HepG2 (cell line): ENCODE measurements around the gene LYST. TPM values are rescaled to one million over a fixed set of nuclear protein-coding genes. Genes with fewer than 3 reads are reported as not detected.

Experiments used
- CTCF ChIP-seq: sonication (generic); formaldehyde crosslinking; IDR thresholded peaks from 2 replicates; pipeline ENCODE4 v1.5.0; 2020; ENCODE audit warnings: mild to moderate bottlenecking, missing genetic modification reagents, moderate library complexity
- DPF2 ChIP-seq: sonication (generic); formaldehyde crosslinking; IDR thresholded peaks from 2 replicates; pipeline ENCODE4 v1.4.0; 2020; ENCODE audit warnings: mild to moderate bottlenecking, low read depth, missing genetic modification reagents, borderline replicate concordance
- HOXA3 ChIP-seq: sonication (generic); formaldehyde crosslinking; IDR thresholded peaks from 2 replicates; pipeline ENCODE4 v1.5.0; 2020; ENCODE audit warnings: missing genetic modification reagents
- KMT2A ChIP-seq: sonication (generic); formaldehyde crosslinking; IDR thresholded peaks from 2 replicates; pipeline ENCODE4 v1.4.0; 2020; ENCODE audit warnings: missing genetic modification reagents
- KMT2B ChIP-seq: IDR thresholded peaks from 2 replicates; pipeline ENCODE4 v1.6.1; 2016; ENCODE audit warnings: missing genetic modification reagents, missing compliant biosample characterization
- MLX ChIP-seq: IDR thresholded peaks from 2 replicates; pipeline ENCODE4 v1.6.1; 2016
- MTA3 ChIP-seq: sonication (generic); formaldehyde crosslinking; IDR thresholded peaks from 2 replicates; pipeline ENCODE4 v1.4.0; 2020; ENCODE audit warnings: missing genetic modification reagents
- NONO ChIP-seq, 2 experiments: fragments of 450-650 bp in 1 of 2; sonication (generic) in 1 of 2; formaldehyde crosslinking in 1 of 2; IDR thresholded peaks in 1 of 2; conservative IDR thresholded peaks in 1 of 2; 2 replicates each; pipeline versions ENCODE4 v1.6.1 to v1.8.0; 2017 to 2022; ENCODE audit warnings: mild to moderate bottlenecking in 1 of 2, missing genetic modification reagents in 1 of 2, moderate library complexity in 1 of 2
- RNF2 ChIP-seq: fragments of 450-650 bp; conservative IDR thresholded peaks from 2 replicates; pipeline ENCODE4 v1.6.1; 2016; ENCODE audit warnings: low read depth
- SMARCE1 ChIP-seq: fragments of 450-650 bp; IDR thresholded peaks from 2 replicates; pipeline ENCODE4 v1.6.1; 2017; ENCODE audit warnings: borderline replicate concordance
- TGIF2 ChIP-seq: IDR thresholded peaks from 2 replicates; pipeline ENCODE4 v1.6.1; 2016; ENCODE audit warnings: control low read depth, missing compliant biosample characterization
- TIGD3 ChIP-seq: sonication (generic); formaldehyde crosslinking; IDR thresholded peaks from 2 replicates; pipeline ENCODE4 v1.5.1; 2020; ENCODE audit warnings: mild to moderate bottlenecking, missing genetic modification reagents, borderline replicate concordance
- ZNF281 ChIP-seq: sonication (generic); formaldehyde crosslinking; IDR thresholded peaks from 2 replicates; pipeline ENCODE4 v1.4.0; 2020; ENCODE audit warnings: missing genetic modification reagents, borderline replicate concordance
- ZNF335 ChIP-seq: sonication (generic); formaldehyde crosslinking; IDR thresholded peaks from 2 replicates; pipeline ENCODE4 v1.4.0; 2020; ENCODE audit warnings: missing genetic modification reagents
- ZNF615 ChIP-seq: sonication (generic); formaldehyde crosslinking; IDR thresholded peaks from 2 replicates; pipeline ENCODE4 v1.5.0; 2020; ENCODE audit warnings: mild to moderate bottlenecking, missing genetic modification reagents, borderline replicate concordance
- ZNF720 ChIP-seq: sonication (generic); formaldehyde crosslinking; IDR thresholded peaks from 2 replicates; pipeline ENCODE4 v1.4.0; 2020; ENCODE audit warnings: missing genetic modification reagents
- ZNF773 ChIP-seq: sonication (generic); formaldehyde crosslinking; IDR thresholded peaks from 2 replicates; pipeline ENCODE4 v1.4.0; 2020; ENCODE audit warnings: missing genetic modification reagents, borderline replicate concordance
- ZNF784 ChIP-seq: sonication (generic); formaldehyde crosslinking; IDR thresholded peaks from 2 replicates; pipeline ENCODE4 v1.5.1; 2020; ENCODE audit warnings: missing genetic modification reagents, mild to moderate bottlenecking, borderline replicate concordance
- polyA plus RNA-seq, 8 experiments: library from polyadenylated mRNA; depleted of rRNA in 3 of 8; stranded (reverse) in 7 of 8; unstranded in 1 of 8; fragments of >200 nt; fragmentation: Illumina TruSeq in 4 of 8; extraction: Trizol in 4 of 8; gene quantifications; 2 replicates each; pipeline versions ENCODE4 v1.2.1 to v1.2.3, GENCODE V29; 2011 to 2016; ENCODE audit warnings: low read depth in 4 of 8, missing spikeins in 1 of 8, mixed read lengths in 1 of 8; ENCODE audit not compliant: insufficient read depth in 1 of 8
- total RNA-seq, 5 experiments: library from RNA; depleted of rRNA; stranded (reverse); fragments of >200 nt; fragmentation: Illumina TruSeq; extraction: Trizol; gene quantifications; 2 replicates each; pipeline ENCODE4 v1.2.3, GENCODE V29; 2016; ENCODE audit warnings: low read depth in 1 of 5
- TF ChIP-seq, protein P1 (sequence below): sonication (generic); formaldehyde crosslinking; IDR thresholded peaks from 2 replicates; pipeline ENCODE4 v1.5.0; 2020; ENCODE audit warnings: missing genetic modification reagents
- TF ChIP-seq, protein P2 (sequence below): sonication (generic); formaldehyde crosslinking; IDR thresholded peaks from 2 replicates; pipeline ENCODE4 v1.4.0; 2020; ENCODE audit warnings: missing genetic modification reagents

LYST gene
- total and polyA plus RNA-seq, 2 of the 13 experiments (the other 11 are each of a cell fraction or from before 2014, with no cell fraction given) = 0.91 to 2.5 TPM

GRCh38 chr1:235823684-235824083 is 43.0 kb downstream of the LYST start (continued):
- TF ChIP-seq, protein P1, sequence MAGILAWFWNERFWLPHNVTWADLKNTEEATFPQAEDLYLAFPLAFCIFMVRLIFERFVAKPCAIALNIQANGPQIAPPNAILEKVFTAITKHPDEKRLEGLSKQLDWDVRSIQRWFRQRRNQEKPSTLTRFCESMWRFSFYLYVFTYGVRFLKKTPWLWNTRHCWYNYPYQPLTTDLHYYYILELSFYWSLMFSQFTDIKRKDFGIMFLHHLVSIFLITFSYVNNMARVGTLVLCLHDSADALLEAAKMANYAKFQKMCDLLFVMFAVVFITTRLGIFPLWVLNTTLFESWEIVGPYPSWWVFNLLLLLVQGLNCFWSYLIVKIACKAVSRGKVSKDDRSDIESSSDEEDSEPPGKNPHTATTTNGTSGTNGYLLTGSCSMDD (CRISPR knock-in tag) = no peak
- no peak for TF ChIP-seq TIGD3
- TF ChIP-seq CTCF (CRISPR knock-in tag) = no peak
- TF ChIP-seq, protein P2, sequence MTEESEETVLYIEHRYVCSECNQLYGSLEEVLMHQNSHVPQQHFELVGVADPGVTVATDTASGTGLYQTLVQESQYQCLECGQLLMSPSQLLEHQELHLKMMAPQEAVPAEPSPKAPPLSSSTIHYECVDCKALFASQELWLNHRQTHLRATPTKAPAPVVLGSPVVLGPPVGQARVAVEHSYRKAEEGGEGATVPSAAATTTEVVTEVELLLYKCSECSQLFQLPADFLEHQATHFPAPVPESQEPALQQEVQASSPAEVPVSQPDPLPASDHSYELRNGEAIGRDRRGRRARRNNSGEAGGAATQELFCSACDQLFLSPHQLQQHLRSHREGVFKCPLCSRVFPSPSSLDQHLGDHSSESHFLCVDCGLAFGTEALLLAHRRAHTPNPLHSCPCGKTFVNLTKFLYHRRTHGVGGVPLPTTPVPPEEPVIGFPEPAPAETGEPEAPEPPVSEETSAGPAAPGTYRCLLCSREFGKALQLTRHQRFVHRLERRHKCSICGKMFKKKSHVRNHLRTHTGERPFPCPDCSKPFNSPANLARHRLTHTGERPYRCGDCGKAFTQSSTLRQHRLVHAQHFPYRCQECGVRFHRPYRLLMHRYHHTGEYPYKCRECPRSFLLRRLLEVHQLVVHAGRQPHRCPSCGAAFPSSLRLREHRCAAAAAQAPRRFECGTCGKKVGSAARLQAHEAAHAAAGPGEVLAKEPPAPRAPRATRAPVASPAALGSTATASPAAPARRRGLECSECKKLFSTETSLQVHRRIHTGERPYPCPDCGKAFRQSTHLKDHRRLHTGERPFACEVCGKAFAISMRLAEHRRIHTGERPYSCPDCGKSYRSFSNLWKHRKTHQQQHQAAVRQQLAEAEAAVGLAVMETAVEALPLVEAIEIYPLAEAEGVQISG (CRISPR knock-in tag) = no peak
- no peak for TF ChIP-seq ZNF773 (CRISPR knock-in tag)
- TF ChIP-seq ZNF720 (CRISPR knock-in tag) = no peak
- no peak for TF ChIP-seq NONO (IDR thresholded peaks at IDR 0.05)
- TF ChIP-seq NONO (CRISPR knock-in tag; conservative IDR thresholded peaks at IDR 0.05) = no peak
- TF ChIP-seq MTA3 (CRISPR knock-in tag) = no peak
- TF ChIP-seq KMT2A (CRISPR knock-in tag) = no peak
- TF ChIP-seq SMARCE1 = no peak
- no peak for TF ChIP-seq ZNF784
- no peak for TF ChIP-seq ZNF335 (CRISPR knock-in tag)
- no peak for TF ChIP-seq DPF2 (CRISPR knock-in tag)
- TF ChIP-seq KMT2B (CRISPR knock-in tag) = no peak
- TF ChIP-seq ZNF281 = no peak
- no peak for TF ChIP-seq MLX (CRISPR knock-in tag)
- TF ChIP-seq TGIF2 (CRISPR knock-in tag) = no peak
- no peak; the same call in 1 of the 2 replicates for TF ChIP-seq HOXA3 (CRISPR knock-in tag)
- TF ChIP-seq RNF2 = no peak
- no peak for TF ChIP-seq ZNF615 (CRISPR knock-in tag)
